Stimulated activated CD4-positive, alpha-beta T cell treated with anti-CD3 and anti-CD28 coated beads, Interleukin-12 subunit alpha, Interleukin-12 subunit beta, amount 100 ng/mL, for 24 hours (primary cell): ENCODE measurements around the gene LRCH1.

ENCODE experiments used
- DNase-seq, 2 experiments: peaks; one replicate each; pipeline ENCODE4 v3.0.0-alpha.2; 2020; ENCODE audit warnings: low read depth in 2 of 2

The LRCH1 gene

DNA sequence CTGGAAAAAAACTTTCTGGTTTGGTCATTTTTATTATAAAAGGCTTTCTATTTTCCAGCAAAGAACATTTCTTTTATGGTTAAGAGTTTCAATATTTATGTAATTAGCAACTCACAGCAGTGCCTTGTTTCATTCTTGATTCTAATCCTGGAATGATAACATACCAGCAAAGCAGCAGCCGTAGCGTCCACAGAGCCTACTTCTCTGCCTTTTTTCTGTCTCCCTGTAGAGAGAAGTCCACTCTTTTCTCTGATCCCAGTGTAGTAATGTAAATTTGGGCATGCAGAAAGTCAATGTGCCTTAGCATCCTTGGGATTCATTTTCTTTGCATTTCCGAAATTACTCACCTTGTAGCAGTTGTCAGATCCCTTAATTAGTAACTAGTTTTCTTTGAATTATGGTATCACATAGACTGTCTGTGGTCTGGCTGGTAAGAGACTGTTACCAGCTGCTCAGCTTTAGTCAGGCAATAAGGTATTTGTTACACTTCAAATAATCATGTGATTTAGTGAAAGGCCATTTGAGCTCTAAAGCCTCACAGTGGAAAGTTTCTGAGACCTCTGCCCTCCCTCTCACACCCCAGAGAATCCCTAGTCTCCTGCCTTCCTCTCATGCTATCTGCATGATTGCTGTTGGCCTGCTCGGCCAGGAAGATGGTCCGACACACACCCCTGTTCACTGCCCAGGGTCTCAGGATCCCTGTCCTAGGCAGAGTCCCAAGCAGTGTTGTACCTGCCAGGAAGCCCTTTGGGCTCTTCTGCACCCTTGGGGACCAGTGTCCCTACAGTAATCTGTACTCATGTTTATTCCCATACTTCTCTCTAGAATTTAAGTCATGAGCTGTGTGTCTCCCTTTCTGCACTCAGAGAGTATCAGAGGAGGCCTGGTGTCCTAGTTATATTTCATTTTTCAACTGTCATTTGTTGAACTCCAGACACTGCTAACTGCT is 86.3 kb downstream of the LRCH1 start:
- no peak for DNase-seq

DNA sequence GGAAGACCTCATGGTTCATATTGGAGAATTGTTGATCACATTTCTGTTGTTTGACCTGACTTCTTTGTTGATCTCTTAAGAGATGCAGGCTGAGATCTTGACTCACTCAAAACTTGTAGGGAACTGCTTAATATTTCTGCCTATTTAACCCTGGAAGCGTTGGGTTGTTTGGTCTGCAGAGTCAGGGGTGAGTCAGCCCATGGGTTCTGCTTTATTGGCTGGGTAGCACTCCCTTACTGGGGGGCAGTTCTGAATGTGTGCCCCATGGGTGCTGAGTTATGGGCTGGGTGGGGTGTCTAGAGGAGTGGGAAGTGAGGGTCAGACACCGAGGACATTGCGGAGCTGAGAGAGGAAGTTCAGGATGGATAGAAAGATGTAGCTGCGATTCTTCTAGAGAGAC is 87.9 kb downstream of the LRCH1 start:
- no peak for DNase-seq

DNA sequence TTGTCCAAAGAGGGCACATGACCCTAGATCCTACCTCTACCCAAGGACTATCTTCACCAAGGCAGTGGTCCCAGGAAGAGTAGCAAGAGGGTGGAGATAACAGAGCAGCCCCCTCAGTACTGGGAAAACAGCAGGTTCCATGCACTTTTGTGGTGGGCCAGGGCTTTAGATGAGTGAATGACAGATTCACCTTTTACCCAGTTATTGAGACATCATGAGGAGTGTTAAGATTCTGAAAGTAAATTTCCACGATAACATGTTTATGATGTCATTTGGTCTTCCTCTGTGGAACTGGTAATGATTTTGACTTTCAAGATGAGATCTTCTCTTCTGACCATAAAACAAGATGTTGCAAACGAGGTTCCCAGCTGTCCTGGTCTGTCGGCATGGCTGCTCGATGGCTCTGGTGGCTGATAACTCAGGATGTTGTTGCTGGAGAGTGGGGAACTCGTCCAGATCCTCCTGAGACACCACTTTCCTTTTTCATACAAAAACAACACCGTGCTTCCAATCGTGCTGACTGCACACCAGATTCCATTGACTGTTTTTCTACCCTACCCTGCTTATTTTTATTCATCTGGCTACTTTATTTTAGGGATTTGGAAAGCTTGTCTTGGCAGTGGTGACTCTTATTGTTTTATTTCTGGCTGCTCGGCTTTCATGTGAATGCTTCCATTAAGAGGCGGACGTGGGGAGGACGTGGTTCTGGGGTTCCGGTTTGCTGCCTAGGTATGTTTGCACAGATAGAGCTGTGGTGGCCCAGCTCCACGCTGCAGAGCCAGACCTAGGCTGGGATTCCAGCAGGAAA is 88.5 kb downstream of the LRCH1 start:
- no peak for DNase-seq

DNA sequence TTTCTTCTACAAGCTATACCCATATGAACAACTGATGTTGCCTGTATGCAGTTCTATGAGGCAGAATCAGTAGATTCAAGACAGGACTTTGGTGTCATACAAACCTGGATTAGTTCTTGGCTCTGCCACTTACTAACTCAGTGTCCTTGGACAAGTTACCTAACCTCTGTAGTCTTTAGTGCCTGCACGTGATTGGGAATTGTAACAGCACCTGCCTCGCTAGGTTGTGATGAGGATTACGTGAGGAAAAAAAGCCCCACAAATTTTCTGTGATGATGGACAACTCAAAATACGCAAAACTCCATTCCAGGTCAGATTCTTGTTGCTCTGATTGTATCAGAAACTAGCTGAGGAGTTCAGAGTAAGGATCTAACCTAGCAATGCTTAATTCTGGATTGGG is 89.3 kb downstream of the LRCH1 start:
- DNase-seq = no peak

DNA sequence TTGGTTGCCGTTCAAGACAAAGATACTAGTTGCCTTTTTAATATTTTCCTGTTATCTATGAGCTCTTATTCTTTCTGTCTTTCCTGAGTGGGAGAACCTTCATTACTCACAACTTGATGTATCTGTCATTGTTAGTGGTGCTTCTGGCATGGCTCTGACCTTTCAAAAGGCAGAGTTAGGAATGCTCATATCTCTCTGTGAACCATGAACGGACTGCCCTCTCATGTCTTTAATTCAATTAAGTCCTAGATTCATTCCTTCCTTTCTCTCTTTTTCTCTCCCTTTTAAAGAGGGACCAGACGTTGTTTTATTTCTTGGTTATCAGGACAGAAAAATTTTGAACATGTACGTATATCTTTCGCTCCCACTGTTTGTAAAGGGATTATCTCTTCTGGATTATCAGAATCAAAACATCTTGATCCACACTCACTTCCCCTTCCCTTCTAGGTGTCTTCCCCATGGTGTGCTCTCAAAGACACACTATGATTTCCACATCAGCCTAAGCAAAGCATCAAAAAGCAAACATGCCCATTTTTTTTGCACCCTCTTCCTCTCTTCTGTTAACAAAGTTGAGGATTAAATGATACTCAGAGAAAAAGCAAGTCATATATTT is 90.3 kb downstream of the LRCH1 start:
- no peak for DNase-seq

DNA sequence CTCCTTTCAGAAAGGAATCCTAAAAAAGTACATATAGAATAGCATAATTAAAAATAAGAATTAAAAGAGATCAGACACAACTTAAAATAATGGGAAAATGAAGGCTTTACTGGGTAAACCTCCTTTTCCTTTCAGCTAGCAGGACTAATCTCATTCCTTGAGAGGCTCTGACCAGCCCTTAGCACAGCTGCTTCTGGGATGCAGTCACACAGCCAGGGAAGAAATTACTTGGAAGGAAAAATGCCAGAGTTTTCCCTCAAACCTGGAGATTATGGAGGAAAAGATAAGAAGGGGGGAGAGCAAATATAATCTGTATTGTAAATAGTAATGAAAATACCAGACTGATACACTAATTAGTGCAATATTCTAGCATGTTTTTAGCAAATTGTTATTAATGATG is 91.8 kb downstream of the LRCH1 start:
- no peak for DNase-seq

DNA sequence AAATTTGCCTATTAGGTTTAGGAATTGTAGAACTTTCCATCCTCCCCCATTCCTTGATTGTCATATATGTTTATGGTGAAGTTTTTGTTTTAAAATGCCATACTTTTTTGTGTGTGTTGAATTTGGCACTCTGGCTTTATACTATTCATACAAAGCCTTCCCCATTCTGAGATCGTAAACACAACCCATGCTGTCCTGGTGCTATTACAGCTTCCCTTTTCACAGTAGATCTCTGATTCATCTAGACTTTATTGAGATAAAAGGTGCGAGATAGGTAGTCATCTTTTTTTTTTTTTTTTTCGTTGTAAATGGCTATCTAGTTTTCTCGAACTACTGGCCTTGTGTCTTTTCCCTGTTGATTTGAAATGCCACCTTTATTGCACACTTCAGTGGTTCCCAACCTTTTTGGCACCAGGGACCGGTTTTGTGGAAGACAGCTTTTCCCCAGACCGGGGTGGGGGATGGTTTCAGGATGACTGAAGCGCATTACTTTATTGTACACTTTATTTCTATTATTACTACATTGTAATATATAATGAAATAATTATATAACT is 94.6 kb downstream of the LRCH1 start:
- no peak for DNase-seq

DNA sequence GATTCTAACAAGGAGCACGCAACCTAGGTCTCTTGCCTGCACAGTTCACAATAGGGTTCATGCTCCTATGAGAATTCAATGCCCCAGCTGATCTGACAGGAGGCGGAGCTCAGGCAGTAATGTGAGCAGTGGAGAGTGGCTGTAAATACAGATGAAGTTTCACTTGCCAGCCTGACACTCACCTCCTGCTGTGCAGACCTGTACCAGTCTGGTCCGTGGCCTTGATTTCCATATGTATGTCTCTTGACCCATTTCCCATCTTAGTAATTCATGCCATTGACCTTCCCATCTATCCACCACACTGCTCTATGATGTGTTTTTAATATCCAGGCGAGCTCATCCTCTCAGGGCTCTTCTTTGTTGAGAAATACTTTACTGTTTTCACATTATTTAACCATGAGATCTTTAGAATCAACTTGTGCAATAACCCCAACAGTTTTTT is 95.2 kb downstream of the LRCH1 start:
- DNase-seq = no peak

DNA sequence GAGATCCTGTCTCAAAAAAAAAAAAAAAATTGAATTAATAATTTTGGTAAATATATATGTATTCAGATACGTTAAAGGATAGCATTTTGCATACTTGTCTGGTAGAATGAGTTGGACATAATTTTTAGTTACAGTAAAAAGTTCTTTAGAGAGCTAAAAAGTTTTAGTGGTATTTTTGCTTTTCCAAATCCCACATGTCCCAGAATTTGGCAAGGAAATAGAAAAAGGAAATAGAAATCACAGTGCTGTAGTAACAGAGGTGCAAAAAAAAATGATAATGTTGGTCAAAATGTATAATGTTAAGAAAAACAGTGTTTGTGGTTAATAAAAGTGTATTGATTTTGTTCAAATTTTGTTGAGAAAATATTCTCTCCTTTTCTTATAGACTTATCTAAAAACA is 96.8 kb downstream of the LRCH1 start:
- DNase-seq = no peak

DNA sequence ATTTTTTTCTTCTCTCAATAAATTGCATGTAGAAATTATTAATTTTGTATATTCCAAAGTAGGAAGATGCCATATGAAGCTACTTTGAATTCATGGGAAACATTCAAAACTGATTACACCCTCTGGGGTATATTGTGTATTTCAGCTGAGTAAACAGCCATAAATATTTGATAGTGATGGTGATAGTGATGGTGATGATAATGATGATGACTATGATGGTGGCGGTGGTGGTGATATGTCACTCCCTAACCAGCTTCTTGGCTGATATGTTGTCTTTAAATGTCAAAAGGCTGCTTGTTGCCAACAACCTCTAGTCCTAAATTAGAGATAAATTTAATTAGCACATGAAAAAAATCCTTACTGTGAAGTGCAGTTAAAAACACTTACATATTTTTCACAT is 102.0 kb downstream of the LRCH1 start:
- no peak for DNase-seq

DNA sequence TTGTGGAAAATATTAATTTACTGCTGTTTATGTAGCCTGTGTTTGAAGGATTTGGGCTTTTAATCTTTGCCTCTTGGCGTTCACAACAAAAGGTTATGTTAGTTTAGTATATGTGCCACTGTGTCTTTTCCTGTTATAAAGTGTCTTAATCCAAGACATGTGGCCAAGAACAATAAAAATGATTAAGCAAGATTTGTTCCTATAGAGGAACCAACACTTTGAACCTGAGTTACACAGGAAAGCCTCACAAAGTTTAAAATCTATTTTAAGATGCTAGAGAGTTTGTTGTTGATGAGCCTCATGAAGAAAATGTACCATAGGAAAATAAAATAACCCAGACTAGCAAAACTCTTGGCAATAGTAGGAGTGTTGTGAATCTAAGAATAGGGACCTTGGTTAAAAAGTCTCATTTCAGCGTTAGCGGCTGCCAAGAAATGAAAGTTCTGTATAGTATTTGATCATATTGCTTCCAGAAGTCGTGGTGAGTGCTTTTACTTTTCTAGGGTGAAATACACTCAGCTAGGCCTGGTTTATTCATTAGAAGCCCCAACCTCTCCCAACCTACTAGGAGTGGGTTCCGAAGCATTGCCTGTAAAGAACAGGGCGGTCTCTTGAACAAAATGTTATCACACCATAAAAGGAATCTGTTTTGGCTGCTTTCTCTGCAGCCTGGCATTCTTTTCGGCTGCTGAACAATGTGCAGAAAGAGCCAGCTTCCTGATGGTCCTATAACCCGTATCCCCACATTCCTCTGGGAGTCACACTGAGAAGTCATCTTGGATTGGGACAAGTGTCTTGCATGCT is 102.6 kb downstream of the LRCH1 start:
- no peak for DNase-seq

DNA sequence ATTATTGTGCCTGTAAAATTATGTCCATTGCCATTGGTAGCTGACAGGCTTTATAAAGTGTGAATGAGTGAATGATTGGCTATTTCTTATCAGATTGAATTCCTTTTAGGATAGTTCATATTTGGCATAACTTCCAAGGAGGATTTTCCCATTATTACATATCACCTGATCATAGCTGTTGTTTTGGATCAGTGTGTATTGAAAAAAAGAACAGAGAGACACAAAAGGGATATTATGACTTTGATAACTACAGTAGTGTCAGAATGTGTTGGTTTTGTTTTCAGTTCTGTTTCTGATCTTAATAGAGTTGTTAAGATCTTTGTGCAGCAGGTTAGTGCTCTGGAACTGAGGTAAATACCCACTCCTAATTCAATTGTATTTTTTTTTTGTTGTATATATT is 103.8 kb downstream of the LRCH1 start:
- no peak for DNase-seq

DNA sequence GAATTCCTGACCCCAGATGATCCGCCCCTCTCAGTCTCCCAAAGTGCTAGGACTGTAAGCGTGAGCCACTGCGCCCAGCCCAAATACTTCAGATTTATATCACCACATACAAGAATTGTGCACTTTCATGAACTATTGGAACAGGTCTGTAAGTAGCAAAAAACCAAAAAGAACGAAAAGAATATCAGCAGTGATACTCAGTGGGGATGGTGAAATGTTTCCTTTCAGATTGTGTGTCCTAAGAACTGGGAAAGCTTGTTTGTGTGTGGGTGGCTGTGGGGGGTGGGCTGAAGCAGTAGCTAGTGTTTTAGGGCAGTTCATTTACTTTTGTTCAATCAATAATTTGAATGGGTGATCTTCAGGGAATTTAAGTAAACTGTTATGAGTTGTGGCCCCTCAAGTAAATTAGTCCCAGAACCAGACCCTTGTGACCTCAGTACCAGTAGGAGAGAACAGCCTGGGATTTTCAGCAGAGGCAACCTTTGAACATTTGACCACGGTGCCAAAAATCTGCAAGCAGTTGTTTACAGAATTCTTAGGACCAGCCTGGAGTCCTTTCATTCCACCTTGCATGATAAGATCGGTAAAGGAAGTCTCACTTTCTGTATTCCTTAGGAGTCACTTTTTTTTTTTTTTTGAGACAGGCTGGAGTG is 106.6 kb downstream of the LRCH1 start:
- no peak for DNase-seq

DNA sequence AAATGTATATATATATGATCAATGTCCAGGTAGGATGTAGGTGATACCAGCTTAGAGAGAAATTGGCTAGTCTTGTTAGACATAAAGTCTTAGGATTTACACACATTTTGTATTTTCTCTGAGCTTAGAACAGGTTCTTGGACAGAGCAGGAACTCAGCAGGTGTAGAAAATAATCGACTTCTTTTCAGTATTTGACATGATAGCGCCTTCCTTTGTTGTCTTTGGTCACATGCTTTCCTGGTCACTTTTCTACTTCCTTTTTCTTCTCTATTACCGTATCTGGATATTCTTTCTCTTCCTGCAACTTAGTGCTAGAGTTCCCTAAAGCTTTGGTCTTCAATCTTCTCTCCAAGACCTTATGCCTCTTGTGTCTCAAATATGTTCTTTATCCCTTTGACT is 107.4 kb downstream of the LRCH1 start:
- DNase-seq = no peak

DNA sequence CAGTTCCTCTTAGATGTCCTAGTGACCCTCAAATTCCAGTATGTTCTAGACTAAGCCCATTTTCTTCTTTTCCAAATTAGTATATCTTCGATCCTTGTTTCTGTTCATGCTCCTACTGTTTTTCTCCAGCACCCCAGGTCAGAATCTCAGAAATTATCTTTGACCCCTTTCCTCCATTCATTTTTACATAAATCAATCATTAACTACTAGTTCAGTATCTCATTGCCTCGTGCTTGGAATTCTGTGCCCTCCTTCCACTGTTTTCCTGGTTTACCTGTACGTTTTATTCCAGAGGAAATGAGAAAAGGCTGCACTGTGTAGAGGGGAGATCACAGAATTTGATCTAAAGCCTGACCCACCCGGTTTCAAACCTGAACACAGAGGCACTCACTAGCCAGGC is 107.9 kb downstream of the LRCH1 start:
- DNase-seq = no peak

DNA sequence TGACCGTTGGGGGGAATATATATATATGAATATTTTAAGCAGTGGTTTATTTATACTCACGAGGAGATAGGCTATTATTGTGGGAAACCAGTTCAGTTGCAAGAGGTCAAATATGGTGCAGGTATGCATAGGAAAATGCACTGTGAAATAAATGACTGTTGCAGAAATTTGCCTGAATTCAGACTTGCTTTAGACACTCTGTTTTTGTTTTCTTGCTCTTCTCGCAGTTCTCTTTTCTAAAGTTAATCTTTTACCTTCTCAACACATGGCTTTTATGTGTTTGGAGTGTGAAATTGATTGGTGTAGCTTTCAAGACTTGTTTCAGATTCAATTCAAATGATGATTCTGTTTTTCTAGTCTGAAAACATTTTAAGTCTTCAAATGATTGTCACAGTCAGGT is 109.7 kb downstream of the LRCH1 start:
- DNase-seq = no peak

DNA sequence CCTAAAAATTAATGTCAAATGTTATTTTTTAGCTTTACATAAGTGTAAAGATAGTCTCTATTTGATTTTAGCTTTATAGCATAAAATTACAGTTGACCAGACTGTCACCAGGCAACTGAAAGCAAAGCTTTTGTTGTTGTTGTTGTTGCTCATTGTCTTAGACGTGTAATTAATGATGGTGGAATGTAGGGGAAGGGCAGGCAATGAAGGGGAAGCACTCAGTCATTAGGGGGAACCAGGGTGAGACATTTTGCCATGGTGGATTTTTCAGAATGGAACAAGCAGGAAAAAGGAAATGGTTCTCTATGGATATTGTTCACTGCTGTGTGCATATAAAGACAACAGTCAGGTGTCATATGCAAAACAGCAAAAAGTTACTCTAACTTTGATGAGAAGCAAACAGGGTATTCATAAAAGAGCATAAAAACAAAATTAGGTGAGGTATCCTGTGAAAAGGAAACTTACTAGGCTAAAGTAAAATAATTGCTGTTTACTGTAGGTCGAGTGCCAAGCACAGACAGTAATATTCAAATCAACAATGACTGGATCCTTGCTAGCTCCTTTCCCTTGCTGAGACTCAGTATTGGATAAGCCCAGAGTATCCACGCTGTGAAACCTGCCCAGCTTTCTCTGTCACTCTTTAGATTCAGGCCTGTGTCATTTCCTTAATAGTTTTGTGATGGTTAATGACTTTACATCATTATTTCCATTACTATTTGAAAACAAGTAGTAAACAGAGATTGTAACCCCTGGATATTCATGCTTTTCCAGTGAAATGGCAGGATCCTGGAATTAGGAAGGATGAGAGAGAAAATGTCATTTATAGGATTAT is 110.5 kb downstream of the LRCH1 start:
- DNase-seq = no peak

DNA sequence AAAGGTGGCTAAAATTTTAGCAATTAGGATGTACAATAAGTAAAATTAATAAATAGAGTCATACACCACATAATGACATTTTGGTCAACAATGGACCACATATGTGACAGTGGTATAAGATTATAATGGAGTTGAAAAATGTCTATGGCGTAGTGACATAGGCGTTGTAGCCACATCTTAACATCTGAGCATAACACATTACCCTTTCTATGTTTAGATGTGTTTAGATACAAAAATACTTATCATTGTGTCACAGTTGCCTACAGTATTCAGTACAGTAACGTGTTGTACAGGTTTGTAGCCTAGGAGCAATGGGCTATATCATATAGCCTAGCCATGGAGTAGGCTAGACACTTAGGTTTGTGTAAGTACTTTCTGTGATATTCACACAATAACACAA is 111.2 kb downstream of the LRCH1 start:
- DNase-seq = no peak

DNA sequence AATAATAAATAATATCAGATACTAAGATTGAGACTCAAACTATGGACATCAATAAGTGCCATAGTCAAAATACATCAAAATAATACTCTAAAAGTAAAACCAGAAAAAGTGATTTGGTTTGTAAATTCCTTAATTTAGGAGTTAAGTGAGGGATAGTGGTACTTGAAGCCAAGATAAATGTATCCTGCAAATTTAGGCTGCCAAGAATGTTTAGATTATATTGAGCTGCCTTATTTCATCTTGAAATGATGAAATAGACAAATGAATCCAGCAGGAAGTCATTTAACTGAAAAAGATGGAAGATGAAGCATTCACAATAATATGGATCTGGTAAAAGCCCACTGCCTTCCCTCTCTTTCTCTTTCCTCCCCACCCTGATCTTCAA is 112.3 kb downstream of the LRCH1 start:
- DNase-seq = no peak
